ENCODE data around the gene ITPR1. TPM values are rescaled to one million over a fixed set of nuclear protein-coding genes. Genes with fewer than 3 reads are reported as not detected.

ITPR1 gene
- polyA plus RNA-seq, 1 of the 3 experiments (the other 2 are of a cell fraction): 5.9 TPM

- Histone ChIP-seq H3K36me3 (replicated peaks in 1 of 2; ENCODE audit: control insufficient read depth in 1 of 2, insufficient read depth in 2 of 2, low read length in 1 of 2) (peaks cover 3 to 30% of the 10 kb centered on the region in 2 experiments), H4K20me1 (ENCODE audit: insufficient read depth) (no peaks in the 10 kb centered on the region), H3F3A (replicated peaks; ENCODE audit: insufficient read depth) (no peaks in the 10 kb centered on the region), H3K9ac (no peak overlapping the region), H2AFZ (ENCODE audit: low read depth) (no peak overlapping the region), H3K79me2 (ENCODE audit: insufficient read depth) (no peaks in the 10 kb centered on the region), H3K9me3 (no peaks in the 10 kb centered on the region), H3K4me2 (no peak overlapping the region), H3K4me3 (ENCODE audit: low read depth in 2 of 2, low read length in 1 of 2) (no peak overlapping the region; a peak in 1 of 4 replicates), H3K9me2 (no peaks in the 10 kb centered on the region), H3K27ac (ENCODE audit: low read depth in 2 of 2, low read length in 1 of 2) (peak overlapping the region in 1 of 2 experiments; percentile 68; a peak in 1 of 4 replicates), H3K27me3 (ENCODE audit: insufficient read depth) (no peaks in the 10 kb centered on the region), H3K4me1 (ENCODE audit: control insufficient read depth in 1 of 2, insufficient read depth in 2 of 2, low read depth in 1 of 2, low read length in 1 of 2) (peaks cover 0 to 29% of the 10 kb centered on the region in 2 experiments; a peak in 1 of 4 replicates)
- CTCF ChIA-PET: no interaction called here
- DNase-seq: no peak
- TF ChIP-seq TAF1 (IDR thresholded peaks at IDR 0.05; ENCODE audit: borderline replicate concordance, low read depth, low read length): no peak
- 94% methylated on average over 9 of the region's 13 CpGs for WGBS (ENCODE audit: low lambda C conversion rate)
- POLR2A ChIA-PET: no interaction called here
Measured at GRCh38 chr3:4818164-4818563, 325.0 kb downstream of the ITPR1 start.

DNA sequence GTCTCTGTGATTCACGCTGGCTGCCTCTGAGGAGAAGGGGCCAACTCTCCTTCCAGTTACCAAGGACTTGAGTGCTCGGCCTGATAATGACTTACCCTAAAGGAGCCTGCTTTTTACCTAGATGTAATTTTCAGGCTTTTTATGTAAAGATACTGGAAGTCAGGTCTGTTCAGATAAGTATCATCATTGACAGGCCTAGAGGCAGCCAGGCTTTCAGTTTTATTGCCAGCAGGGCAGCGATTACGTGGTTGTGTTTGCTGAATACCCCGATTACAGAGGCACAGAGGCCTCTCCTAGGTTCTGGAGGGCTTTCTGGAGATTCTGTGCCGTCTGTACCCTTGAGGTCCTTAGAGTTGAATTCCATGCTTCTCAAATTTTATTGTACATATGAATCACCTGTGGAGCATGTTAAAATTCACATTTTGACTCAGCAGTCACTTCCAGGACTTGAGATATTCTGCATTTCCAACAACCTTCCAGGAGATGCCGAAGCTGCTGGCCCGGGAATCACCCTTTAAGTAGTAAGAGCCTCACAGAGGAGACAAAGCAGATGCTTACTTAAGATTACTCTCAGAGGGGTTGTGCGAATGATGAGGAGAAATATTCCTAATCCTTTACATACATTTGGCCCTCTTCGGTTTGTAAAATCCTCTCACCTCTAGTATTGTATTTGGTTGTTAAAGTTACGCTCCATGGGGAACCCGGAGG lies 326.0 kb downstream of the ITPR1 start:
- no peaks in the 10 kb centered on the region for H3K9me3 ChIP-seq
- no peak overlapping the region for H3K9ac ChIP-seq
- H3K27ac ChIP-seq (ENCODE audit: low read depth in 2 of 2, low read length in 1 of 2): peak overlapping the region in 1 of 2 experiments; percentile 68; a peak in 2 of 4 replicates
- peaks cover 3 to 27% of the 10 kb centered on the region in 2 experiments for H3K36me3 ChIP-seq (replicated peaks in 1 of 2; ENCODE audit: control insufficient read depth in 1 of 2, insufficient read depth in 2 of 2, low read length in 1 of 2)
- H3K9me2 ChIP-seq: no peaks in the 10 kb centered on the region
- TF ChIP-seq GABPA (IDR thresholded peaks at IDR 0.05; ENCODE audit: low read depth) (no peak), GATA2 (CRISPR knock-in tag; IDR thresholded peaks at IDR 0.05) (peak; percentile 41; the same call in 1 of the 2 replicates)
- H3F3A ChIP-seq (replicated peaks; ENCODE audit: insufficient read depth): no peaks in the 10 kb centered on the region
- 85% methylated on average over 12 of the region's 12 CpGs for WGBS (ENCODE audit: low lambda C conversion rate)
- no peak overlapping the region for H2AFZ ChIP-seq (ENCODE audit: low read depth)
- no peak overlapping the region for H3K4me2 ChIP-seq
- ChIA-PET CTCF (no interaction called here), POLR2A (no interaction called here)
- peak; percentile 32 for DNase-seq
- no peaks in the 10 kb centered on the region for H4K20me1 ChIP-seq (ENCODE audit: insufficient read depth)
- no peaks in the 10 kb centered on the region for H3K27me3 ChIP-seq (ENCODE audit: insufficient read depth)
- no peak overlapping the region for H3K4me3 ChIP-seq (ENCODE audit: low read depth in 2 of 2, low read length in 1 of 2)
- peaks cover 0 to 29% of the 10 kb centered on the region in 2 experiments; a peak in 1 of 4 replicates for H3K4me1 ChIP-seq (ENCODE audit: control insufficient read depth in 1 of 2, insufficient read depth in 2 of 2, low read depth in 1 of 2, low read length in 1 of 2)
- no peaks in the 10 kb centered on the region for H3K79me2 ChIP-seq (ENCODE audit: insufficient read depth)

DNA sequence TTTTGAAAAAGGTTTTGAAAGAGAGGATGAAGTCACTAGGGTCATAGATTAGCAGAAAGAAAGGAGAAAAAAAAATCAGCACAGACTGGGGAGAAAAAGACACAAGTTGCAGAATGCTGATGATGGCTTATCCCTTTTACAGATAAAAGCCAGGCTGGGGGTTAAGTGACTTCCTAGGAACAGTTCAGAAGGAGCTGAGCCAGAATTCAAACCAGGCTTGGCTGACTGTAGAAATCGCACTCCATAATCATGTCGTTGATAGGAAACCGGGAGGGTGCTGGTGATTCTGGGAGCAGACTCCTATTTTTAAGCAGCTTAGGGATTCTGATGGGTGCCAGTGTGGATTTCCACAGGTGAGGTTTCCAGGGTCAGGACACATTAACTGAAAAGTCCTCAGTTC lies 326.6 kb downstream of the ITPR1 start:
- Histone ChIP-seq H2AFZ (ENCODE audit: low read depth) (no peak overlapping the region), H3K4me3 (ENCODE audit: low read depth in 2 of 2, low read length in 1 of 2) (no peak overlapping the region), H3K36me3 (replicated peaks in 1 of 2; ENCODE audit: control insufficient read depth in 1 of 2, insufficient read depth in 2 of 2, low read length in 1 of 2) (peaks cover 3 to 27% of the 10 kb centered on the region in 2 experiments), H3F3A (replicated peaks; ENCODE audit: insufficient read depth) (no peaks in the 10 kb centered on the region), H3K9me3 (no peaks in the 10 kb centered on the region), H3K9me2 (no peaks in the 10 kb centered on the region), H3K4me1 (ENCODE audit: control insufficient read depth in 1 of 2, insufficient read depth in 2 of 2, low read depth in 1 of 2, low read length in 1 of 2) (peaks cover 0 to 33% of the 10 kb centered on the region in 2 experiments; a peak in 1 of 4 replicates), H3K27me3 (ENCODE audit: insufficient read depth) (no peaks in the 10 kb centered on the region), H3K4me2 (no peak overlapping the region), H3K27ac (ENCODE audit: low read depth in 2 of 2, low read length in 1 of 2) (peak overlapping the region in 1 of 2 experiments; percentile 68; a peak in 1 of 4 replicates), H3K9ac (no peak overlapping the region), H3K79me2 (ENCODE audit: insufficient read depth) (no peaks in the 10 kb centered on the region), H4K20me1 (ENCODE audit: insufficient read depth) (no peaks in the 10 kb centered on the region)
- no peak for TF ChIP-seq MEF2A (IDR thresholded peaks at IDR 0.05; ENCODE audit: borderline replicate concordance, low read depth)
- 72% methylated on average over 3 of the region's 3 CpGs for WGBS (ENCODE audit: low lambda C conversion rate)
- CTCF ChIA-PET: no interaction called here
- POLR2A ChIA-PET: no interaction called here
- DNase-seq: no peak

Data from SK-N-SH (cell line).